ENCODE data around the gene CHST11. TPM values are rescaled to one million over a fixed set of nuclear protein-coding genes. Genes with fewer than 3 reads are reported as not detected.

The CHST11 gene
- total and polyA plus RNA-seq, 8 donors: 11.1 to 56.9 (median 14.8) TPM

GRCh38 chr12:104694161-104694560 is 237.4 kb downstream of the CHST11 start:
- ATAC-seq: peak; percentile 93
- TF ChIP-seq, protein P1, sequence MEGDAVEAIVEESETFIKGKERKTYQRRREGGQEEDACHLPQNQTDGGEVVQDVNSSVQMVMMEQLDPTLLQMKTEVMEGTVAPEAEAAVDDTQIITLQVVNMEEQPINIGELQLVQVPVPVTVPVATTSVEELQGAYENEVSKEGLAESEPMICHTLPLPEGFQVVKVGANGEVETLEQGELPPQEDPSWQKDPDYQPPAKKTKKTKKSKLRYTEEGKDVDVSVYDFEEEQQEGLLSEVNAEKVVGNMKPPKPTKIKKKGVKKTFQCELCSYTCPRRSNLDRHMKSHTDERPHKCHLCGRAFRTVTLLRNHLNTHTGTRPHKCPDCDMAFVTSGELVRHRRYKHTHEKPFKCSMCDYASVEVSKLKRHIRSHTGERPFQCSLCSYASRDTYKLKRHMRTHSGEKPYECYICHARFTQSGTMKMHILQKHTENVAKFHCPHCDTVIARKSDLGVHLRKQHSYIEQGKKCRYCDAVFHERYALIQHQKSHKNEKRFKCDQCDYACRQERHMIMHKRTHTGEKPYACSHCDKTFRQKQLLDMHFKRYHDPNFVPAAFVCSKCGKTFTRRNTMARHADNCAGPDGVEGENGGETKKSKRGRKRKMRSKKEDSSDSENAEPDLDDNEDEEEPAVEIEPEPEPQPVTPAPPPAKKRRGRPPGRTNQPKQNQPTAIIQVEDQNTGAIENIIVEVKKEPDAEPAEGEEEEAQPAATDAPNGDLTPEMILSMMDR (IDR thresholded peaks at IDR 0.05): no peak

GRCh38 chr12:104694711-104695110 is 238.0 kb downstream of the CHST11 start:
- no peak for ATAC-seq
- H3K4me1 ChIP-seq: peaks cover 18 to 64% of the 10 kb centered on the region in 2 donors
- intact Hi-C loops (cut with DNase I): no loop called here

More at GRCh38 chr12:104694161-104694560, 237.4 kb downstream of the CHST11 start:
- no peak for DNase-seq
- H3K4me3 ChIP-seq: no peak overlapping the region
- no peak overlapping the region for H3K27ac ChIP-seq
- intact Hi-C loops (cut with DNase I): no loop called here
- no peaks in the 10 kb centered on the region for H3K9me3 ChIP-seq
- no peaks in the 10 kb centered on the region for H3K36me3 ChIP-seq
- no peaks in the 10 kb centered on the region for H3K27me3 ChIP-seq
- peaks cover 18 to 70% of the 10 kb centered on the region in 2 donors for H3K4me1 ChIP-seq

DNA sequence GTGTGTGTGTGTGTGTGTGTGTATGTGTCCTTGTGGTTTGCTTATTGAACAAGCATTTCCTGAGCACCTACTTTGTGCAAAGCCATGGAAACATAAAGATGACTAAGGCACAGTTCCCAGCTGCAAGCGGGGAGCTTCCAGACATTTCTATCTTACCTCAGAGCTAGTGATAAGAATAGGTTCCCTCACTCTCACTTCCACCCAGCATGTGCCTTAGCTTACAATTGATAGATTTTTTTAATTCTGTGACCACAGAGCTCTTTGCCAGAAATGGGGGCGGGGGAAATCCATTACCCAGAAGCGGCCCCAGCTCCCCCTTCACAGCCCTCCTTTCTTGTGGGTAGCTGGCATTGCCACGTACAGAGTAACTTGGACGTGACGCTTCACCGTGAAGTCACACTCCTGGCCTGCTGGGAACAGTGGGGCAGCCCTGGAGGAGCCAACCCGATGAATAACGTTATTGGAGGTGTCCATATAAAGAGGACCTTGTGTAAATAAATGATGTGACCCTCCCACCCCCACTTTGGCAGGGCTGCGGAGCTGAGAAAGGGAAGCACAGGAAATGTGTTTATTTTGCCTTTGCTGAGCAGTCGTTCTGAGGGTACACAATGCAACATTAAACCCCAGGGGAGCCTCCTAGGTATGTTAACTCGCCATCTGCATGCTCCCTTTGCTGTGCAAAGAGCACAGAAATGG is 238.9 kb downstream of the CHST11 start:
- Histone ChIP-seq H3K4me3 (no peak overlapping the region), H3K27me3 (no peaks in the 10 kb centered on the region), H3K27ac (no peak overlapping the region), H3K4me1 (peaks cover 18 to 58% of the 10 kb centered on the region in 2 donors), H3K36me3 (no peaks in the 10 kb centered on the region), H3K9me3 (no peaks in the 10 kb centered on the region)
- intact Hi-C loops (cut with DNase I): no loop called here
- TF ChIP-seq, protein P1 (IDR thresholded peaks at IDR 0.05): no peak
- ATAC-seq (peak; percentile 23), DNase-seq (no peak)

More at GRCh38 chr12:104694711-104695110, 238.0 kb downstream of the CHST11 start:
- no peak overlapping the region for H3K4me3 ChIP-seq
- DNase-seq: no peak
- no peak overlapping the region for H3K27ac ChIP-seq
- no peaks in the 10 kb centered on the region for H3K9me3 ChIP-seq
- H3K36me3 ChIP-seq: no peaks in the 10 kb centered on the region
- H3K27me3 ChIP-seq: no peaks in the 10 kb centered on the region
- TF ChIP-seq, protein P1 (IDR thresholded peaks at IDR 0.05): no peak

GRCh38 chr12:104697186-104697585 is 240.4 kb downstream of the CHST11 start:
- no peaks in the 10 kb centered on the region for H3K9me3 ChIP-seq
- TF ChIP-seq, protein P1 (IDR thresholded peaks at IDR 0.05): no peak
- H3K4me1 ChIP-seq: peaks cover 18 to 43% of the 10 kb centered on the region in 2 donors
- DNase-seq (no peak), ATAC-seq (no peak)
- no peak overlapping the region for H3K27ac ChIP-seq
- no peak overlapping the region for H3K4me3 ChIP-seq
- no peaks in the 10 kb centered on the region for H3K36me3 ChIP-seq
- intact Hi-C loops (cut with DNase I): no loop called here
- H3K27me3 ChIP-seq: no peaks in the 10 kb centered on the region

- no peaks in the 10 kb centered on the region for H3K27me3 ChIP-seq
- H3K36me3 ChIP-seq: no peaks in the 10 kb centered on the region
- intact Hi-C loops (cut with DNase I): no loop called here
These were observed 242.1 kb downstream of the CHST11 start for GRCh38 chr12:104698871-104699270.

More at GRCh38 chr12:104698871-104699270, 242.1 kb downstream of the CHST11 start:
- Histone ChIP-seq H3K9me3 (no peaks in the 10 kb centered on the region), H3K27ac (no peak overlapping the region), H3K4me3 (no peak overlapping the region), H3K4me1 (peaks cover 17 to 26% of the 10 kb centered on the region in 2 donors)
- no peak for DNase-seq
- TF ChIP-seq, protein P1 (IDR thresholded peaks at IDR 0.05): no peak
- ATAC-seq: no peak

Measured in left lung (tissue), 10 donors.